ENCODE measurements around the gene SCAPER. TPM values are rescaled to one million over a fixed set of nuclear protein-coding genes. Genes with fewer than 3 reads are reported as not detected.

The SCAPER gene
- total RNA-seq, 4 donors from 2014 or later: 29.9 to 86.6 (median 45.6) TPM

GRCh38 chr15:76674883-76675282 lies 230.3 kb downstream of the SCAPER start:
- no peaks in the 10 kb centered on the region for H3K4me1 ChIP-seq
- no peaks in the 10 kb centered on the region for H3K36me3 ChIP-seq
- TF ChIP-seq POLR2A (IDR thresholded peaks at IDR 0.05): no peak
- TF ChIP-seq, protein P1, sequence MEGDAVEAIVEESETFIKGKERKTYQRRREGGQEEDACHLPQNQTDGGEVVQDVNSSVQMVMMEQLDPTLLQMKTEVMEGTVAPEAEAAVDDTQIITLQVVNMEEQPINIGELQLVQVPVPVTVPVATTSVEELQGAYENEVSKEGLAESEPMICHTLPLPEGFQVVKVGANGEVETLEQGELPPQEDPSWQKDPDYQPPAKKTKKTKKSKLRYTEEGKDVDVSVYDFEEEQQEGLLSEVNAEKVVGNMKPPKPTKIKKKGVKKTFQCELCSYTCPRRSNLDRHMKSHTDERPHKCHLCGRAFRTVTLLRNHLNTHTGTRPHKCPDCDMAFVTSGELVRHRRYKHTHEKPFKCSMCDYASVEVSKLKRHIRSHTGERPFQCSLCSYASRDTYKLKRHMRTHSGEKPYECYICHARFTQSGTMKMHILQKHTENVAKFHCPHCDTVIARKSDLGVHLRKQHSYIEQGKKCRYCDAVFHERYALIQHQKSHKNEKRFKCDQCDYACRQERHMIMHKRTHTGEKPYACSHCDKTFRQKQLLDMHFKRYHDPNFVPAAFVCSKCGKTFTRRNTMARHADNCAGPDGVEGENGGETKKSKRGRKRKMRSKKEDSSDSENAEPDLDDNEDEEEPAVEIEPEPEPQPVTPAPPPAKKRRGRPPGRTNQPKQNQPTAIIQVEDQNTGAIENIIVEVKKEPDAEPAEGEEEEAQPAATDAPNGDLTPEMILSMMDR (IDR thresholded peaks at IDR 0.05): no peak
- H3K9me3 ChIP-seq: no peaks in the 10 kb centered on the region
- H3K4me3 ChIP-seq: no peak overlapping the region
- no peaks in the 10 kb centered on the region for H3K27me3 ChIP-seq
- H3K27ac ChIP-seq: no peak overlapping the region
- DNase-seq: no peak

GRCh38 chr15:76669521-76670207 lies 235.5 kb downstream of the SCAPER start:
- Histone ChIP-seq H3K4me1 (no peaks in the 10 kb centered on the region), H3K9me3 (no peaks in the 10 kb centered on the region), H3K4me3 (no peak overlapping the region), H3K36me3 (no peaks in the 10 kb centered on the region), H3K27me3 (no peaks in the 10 kb centered on the region), H3K27ac (no peak overlapping the region)
- no peak for DNase-seq
- TF ChIP-seq, protein P1 (IDR thresholded peaks at IDR 0.05): no peak
- TF ChIP-seq POLR2A (IDR thresholded peaks at IDR 0.05): no peak

DNA sequence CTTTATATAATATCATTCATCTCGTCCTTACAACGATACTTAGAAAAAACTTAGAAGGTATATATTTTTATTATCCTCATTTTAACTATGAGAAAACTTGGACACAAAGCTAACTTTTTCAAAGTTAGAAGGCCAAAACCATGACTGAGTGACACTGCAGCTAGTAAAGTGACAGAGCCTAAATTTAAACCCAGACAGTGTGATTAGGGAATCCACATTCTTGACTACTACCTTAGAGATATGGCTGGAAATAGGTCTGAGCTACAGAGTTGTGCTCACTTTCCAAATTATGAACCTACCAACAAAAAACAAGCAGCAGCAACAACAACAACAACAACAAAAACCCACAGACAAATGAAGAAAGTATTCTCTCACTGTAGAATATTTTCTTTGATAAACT lies 236.2 kb downstream of the SCAPER start:
- no peak for DNase-seq
- TF ChIP-seq, protein P1 (IDR thresholded peaks at IDR 0.05): no peak
- TF ChIP-seq POLR2A (IDR thresholded peaks at IDR 0.05): no peak
- Histone ChIP-seq H3K4me1 (no peaks in the 10 kb centered on the region), H3K27ac (no peak overlapping the region), H3K27me3 (no peaks in the 10 kb centered on the region), H3K36me3 (no peaks in the 10 kb centered on the region), H3K9me3 (no peaks in the 10 kb centered on the region), H3K4me3 (no peak overlapping the region)

DNA sequence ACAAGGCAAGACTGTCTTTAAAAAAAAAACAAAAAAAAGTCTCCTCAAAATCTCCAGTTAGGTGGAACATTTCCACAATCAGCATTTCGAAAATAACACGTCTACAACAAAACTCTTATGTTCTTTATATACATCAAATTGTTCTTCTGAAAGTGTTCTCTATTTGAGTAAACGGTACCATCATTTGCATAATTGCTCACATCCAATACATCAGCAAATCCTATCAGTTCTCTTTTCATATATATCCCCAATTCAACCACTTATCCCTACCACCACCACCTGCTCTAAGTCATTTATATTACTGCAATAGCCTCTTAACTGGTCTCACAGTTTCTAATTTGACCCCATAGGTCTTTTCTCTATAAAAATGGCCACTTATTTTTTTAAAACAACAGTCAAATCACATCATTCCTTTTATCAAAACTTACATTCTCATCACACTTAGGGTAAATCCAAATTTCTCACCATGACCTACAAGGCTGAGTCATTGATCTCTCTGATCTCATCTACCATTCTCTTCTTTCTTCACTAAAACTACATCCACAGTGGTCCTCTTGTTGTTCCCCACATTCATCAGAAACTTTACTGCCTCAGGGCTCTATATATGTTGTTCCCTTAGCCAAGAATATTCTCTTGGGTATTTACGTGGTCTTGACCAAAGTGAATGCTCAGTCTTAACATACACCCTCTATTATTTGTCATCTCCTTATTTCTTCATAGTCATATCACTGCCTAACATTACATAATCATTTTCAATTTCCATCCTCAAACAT lies 237.0 kb downstream of the SCAPER start:
- no peak overlapping the region for H3K27ac ChIP-seq
- H3K27me3 ChIP-seq: no peaks in the 10 kb centered on the region
- no peak overlapping the region for H3K4me3 ChIP-seq
- no peaks in the 10 kb centered on the region for H3K4me1 ChIP-seq
- no peaks in the 10 kb centered on the region for H3K36me3 ChIP-seq
- TF ChIP-seq, protein P1 (IDR thresholded peaks at IDR 0.05): no peak
- no peak for TF ChIP-seq POLR2A (IDR thresholded peaks at IDR 0.05)
- no peaks in the 10 kb centered on the region for H3K9me3 ChIP-seq
- no peak for DNase-seq

DNA sequence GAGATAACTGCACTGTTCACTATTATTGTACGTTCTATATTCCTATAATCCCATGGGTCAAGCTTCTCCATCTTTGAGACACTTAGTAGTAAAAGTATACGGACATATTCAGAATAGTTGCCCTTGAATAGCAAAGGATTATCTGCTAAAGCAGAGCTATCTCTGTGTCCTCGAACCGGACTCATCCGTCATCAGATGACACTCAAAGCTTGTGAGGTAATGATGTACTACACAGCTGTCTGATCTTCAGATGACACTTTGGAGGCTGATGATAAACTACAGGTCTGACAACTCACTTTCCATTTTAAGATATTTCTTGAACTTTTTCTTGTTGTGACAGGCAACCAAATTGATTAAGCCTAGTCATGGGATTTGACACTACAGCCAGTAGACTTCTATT lies 240.2 kb downstream of the SCAPER start:
- Histone ChIP-seq H3K9me3 (no peaks in the 10 kb centered on the region), H3K36me3 (no peaks in the 10 kb centered on the region), H3K27ac (no peak overlapping the region), H3K4me1 (no peaks in the 10 kb centered on the region), H3K4me3 (no peak overlapping the region), H3K27me3 (no peaks in the 10 kb centered on the region)
- no peak for DNase-seq
- TF ChIP-seq, protein P1 (IDR thresholded peaks at IDR 0.05): no peak
- no peak for TF ChIP-seq POLR2A (IDR thresholded peaks at IDR 0.05)

Data from Peyer's patch (tissue), 4 donors.